BLaER1 treated with 17β-estradiol and CSF1 and Interleukin-3, amounts not matched to agents 10 nM and 100 nM (cell line): ENCODE results near the gene CDH4.
A peak's percentile ranks its signal among the peaks of the same experiment; 100 is the strongest.

Source experiments
- H3K27ac ChIP-seq, 11 experiments: shearing (Covaris generic); formaldehyde crosslinking; 2 replicates each; pipeline ENCODE4 v1.8.1; 2022
- H3K27me3 ChIP-seq, 11 experiments: shearing (Covaris generic); formaldehyde crosslinking; 2 replicates each; pipeline ENCODE4 v1.8.1; 2022
- H3K36me3 ChIP-seq, 11 experiments: shearing (Covaris generic); formaldehyde crosslinking; 2 replicates each; pipeline ENCODE4 v1.8.1; 2022
- H3K4me1 ChIP-seq, 10 experiments: shearing (Covaris generic); formaldehyde crosslinking; 2 replicates each; pipeline ENCODE4 v1.8.1; 2022
- H3K4me2 ChIP-seq, 11 experiments: shearing (Covaris generic); formaldehyde crosslinking; 2 replicates each; pipeline ENCODE4 v1.8.1; 2022
- H3K4me3 ChIP-seq, 10 experiments: shearing (Covaris generic); formaldehyde crosslinking; 2 replicates each; pipeline ENCODE4 v1.8.1; 2022
- H3K9ac ChIP-seq, 11 experiments: shearing (Covaris generic); formaldehyde crosslinking; 2 replicates each; pipeline ENCODE4 v1.8.1; 2022
- H3K9me3 ChIP-seq, 11 experiments: shearing (Covaris generic); formaldehyde crosslinking; replicated peaks in 1 of 11; 2 replicates each; pipeline ENCODE4 v1.8.1; 2022
- H4K20me1 ChIP-seq, 11 experiments: shearing (Covaris generic); formaldehyde crosslinking; 2 replicates each; pipeline ENCODE4 v1.8.1; 2022
- Cebpa-rat ChIP-seq, 11 experiments: shearing (Covaris generic); IDR thresholded peaks; 2 replicates each; pipeline ENCODE4 v1.8.1; 2022

CDH4 gene

GRCh38 chr20:61322151-61322865 is 70.2 kb downstream of the CDH4 start:
- Histone ChIP-seq H3K36me3 (no peaks in the 10 kb centered on the region), H3K4me2 (no peak overlapping the region; a peak in 1 of 22 replicates), H3K27ac (no peak overlapping the region), H3K4me1 (peaks cover 0 to 21% (median 12%) of the 10 kb centered on the region in 10 experiments; a peak in 14 of 20 replicates), H4K20me1 (0 out of 22 replicates have a peak, but pooled peaks cover 0 to 7% (median 0%) of the 10 kb centered on the region in 11 experiments), H3K27me3 (no peaks in the 10 kb centered on the region), H3K9me3 (no peaks in the 10 kb centered on the region), H3K9ac (no peak overlapping the region), H3K4me3 (no peak overlapping the region)
- TF ChIP-seq Cebpa-rat (IDR thresholded peaks at IDR 0.05) = no peak

DNA sequence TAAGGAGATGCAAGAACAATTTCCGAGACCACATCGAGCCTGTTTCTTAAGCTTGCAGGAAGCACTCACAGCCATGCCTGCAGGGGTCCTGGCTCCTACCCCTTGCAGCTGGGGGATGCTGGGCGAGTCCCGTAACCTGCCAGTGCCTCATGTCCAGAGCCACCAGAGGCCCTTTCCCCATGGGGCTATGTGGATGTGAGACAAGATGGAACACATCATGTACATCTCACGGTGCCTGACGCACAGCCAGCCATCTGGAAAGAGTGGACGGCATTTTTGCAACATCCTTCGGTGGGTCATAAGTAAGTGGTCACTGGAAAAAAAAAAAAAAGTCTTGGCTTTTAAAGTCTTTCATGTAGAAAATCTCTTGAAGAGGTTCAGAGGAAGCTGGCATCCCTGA is 72.8 kb downstream of the CDH4 start:
- H3K4me3 ChIP-seq = no peak overlapping the region
- no peak overlapping the region for H3K27ac ChIP-seq
- no peaks in the 10 kb centered on the region for H3K27me3 ChIP-seq
- no peaks in the 10 kb centered on the region for H3K36me3 ChIP-seq
- H3K9ac ChIP-seq = no peak overlapping the region
- TF ChIP-seq Cebpa-rat (IDR thresholded peaks at IDR 0.05) = no peak
- peaks cover 0 to 20% (median 12%) of the 10 kb centered on the region in 10 experiments; a peak in 14 of 20 replicates for H3K4me1 ChIP-seq
- H4K20me1 ChIP-seq = peaks cover 0 to 7% (median 0%) of the 10 kb centered on the region in 11 experiments; a peak in 2 of 22 replicates
- H3K9me3 ChIP-seq = no peaks in the 10 kb centered on the region
- no peak overlapping the region for H3K4me2 ChIP-seq

DNA sequence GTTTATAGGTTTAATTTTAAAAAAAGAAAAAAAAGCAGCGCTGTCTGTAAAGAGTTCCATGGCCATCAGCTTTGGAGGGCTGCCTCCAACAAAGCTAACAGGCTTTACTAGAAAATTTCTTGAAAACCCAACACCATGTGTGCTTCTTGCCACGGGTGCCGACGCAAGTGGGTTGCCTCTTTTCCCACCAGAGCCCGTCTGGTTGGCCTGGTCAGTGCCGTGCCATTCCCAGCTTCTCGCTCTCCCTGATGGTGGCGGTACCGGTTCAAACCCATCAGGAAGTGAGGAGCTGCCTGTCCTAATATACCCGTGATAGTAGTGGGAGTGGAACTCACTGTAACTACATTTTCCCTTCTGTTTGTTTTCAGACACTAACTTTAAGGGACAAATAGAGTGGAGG is 73.7 kb downstream of the CDH4 start:
- no peak for TF ChIP-seq Cebpa-rat (IDR thresholded peaks at IDR 0.05)
- Histone ChIP-seq H3K9ac (no peak overlapping the region), H4K20me1 (peaks cover 0 to under 1% (median 0%) of the 10 kb centered on the region in 11 experiments; a peak in 2 of 22 replicates), H3K36me3 (no peaks in the 10 kb centered on the region), H3K4me1 (peaks cover 0 to 11% (median 4%) of the 10 kb centered on the region in 10 experiments; a peak in 13 of 20 replicates), H3K27me3 (no peaks in the 10 kb centered on the region), H3K9me3 (no peaks in the 10 kb centered on the region), H3K4me3 (no peak overlapping the region), H3K4me2 (no peak overlapping the region), H3K27ac (no peak overlapping the region)

DNA sequence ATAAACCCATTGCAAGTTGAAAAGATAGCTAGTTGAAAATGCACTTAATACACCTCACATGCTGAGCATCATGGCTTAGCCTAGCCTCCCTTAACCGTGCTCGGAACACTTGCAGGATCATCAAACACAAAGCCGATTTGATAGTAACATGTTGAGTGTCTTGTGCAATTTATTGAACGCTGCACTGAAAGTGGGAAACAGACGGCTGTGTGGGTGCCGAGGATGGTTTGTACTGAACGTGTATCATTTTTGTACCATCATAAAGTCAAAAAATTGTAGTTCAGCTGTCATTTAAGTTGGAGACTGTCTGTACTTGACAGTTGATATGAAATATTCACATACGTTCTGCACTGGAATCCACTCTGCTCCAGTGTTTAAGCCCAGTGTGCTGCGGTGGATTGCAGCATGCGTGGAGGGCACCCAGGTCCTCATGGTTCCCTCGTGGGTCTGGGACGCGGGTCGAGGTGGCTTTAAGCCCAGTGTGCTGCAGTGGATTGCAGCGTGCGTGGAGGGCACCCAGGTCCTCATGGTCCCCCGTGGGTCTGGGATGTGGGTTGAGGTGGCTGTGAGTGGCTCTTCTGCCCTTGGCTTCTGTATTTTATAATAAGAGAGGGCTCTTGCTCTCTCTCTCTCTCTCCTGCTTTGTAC is 77.0 kb downstream of the CDH4 start:
- no peak for TF ChIP-seq Cebpa-rat (IDR thresholded peaks at IDR 0.05)
- H3K27me3 ChIP-seq = no peaks in the 10 kb centered on the region
- no peak overlapping the region for H3K4me2 ChIP-seq
- peaks cover 0 to 7% (median 0%) of the 10 kb centered on the region in 11 experiments; a peak in 3 of 22 replicates for H4K20me1 ChIP-seq
- H3K4me3 ChIP-seq = no peak overlapping the region
- H3K36me3 ChIP-seq = no peaks in the 10 kb centered on the region
- peaks cover 24 to 32% (median 26%) of the 10 kb centered on the region in 10 experiments for H3K4me1 ChIP-seq
- H3K9me3 ChIP-seq = no peaks in the 10 kb centered on the region
- no peak overlapping the region for H3K9ac ChIP-seq
- no peak overlapping the region for H3K27ac ChIP-seq

DNA sequence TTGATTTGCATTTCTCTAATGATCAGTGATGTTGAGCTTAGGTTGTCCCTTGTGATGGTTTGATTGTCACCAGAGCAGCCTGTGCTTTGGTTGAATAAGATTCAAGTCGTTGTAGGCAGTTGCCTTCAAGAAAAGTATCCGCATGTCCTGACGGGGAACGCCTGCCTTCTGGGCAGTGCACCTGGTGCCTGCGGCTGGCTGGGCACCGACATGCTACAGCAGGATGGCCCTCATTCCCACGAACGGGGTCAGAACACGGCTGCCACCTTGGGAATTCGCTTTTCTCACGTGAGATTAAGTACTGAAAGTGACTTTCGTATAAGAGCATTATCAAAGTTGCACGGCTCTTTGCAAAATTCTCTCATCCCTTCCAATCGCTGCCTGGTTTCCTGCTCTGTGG is 78.4 kb downstream of the CDH4 start:
- H3K27ac ChIP-seq = no peak overlapping the region
- peaks cover 26 to 35% (median 31%) of the 10 kb centered on the region in 10 experiments for H3K4me1 ChIP-seq
- no peak overlapping the region for H3K9ac ChIP-seq
- no peak for TF ChIP-seq Cebpa-rat (IDR thresholded peaks at IDR 0.05)
- H3K4me2 ChIP-seq = no peak overlapping the region
- no peaks in the 10 kb centered on the region for H3K27me3 ChIP-seq
- no peaks in the 10 kb centered on the region for H3K36me3 ChIP-seq
- no peaks in the 10 kb centered on the region for H3K9me3 ChIP-seq
- H3K4me3 ChIP-seq = no peak overlapping the region
- H4K20me1 ChIP-seq = peaks cover 0 to 7% (median 0%) of the 10 kb centered on the region in 11 experiments; a peak in 3 of 22 replicates

DNA sequence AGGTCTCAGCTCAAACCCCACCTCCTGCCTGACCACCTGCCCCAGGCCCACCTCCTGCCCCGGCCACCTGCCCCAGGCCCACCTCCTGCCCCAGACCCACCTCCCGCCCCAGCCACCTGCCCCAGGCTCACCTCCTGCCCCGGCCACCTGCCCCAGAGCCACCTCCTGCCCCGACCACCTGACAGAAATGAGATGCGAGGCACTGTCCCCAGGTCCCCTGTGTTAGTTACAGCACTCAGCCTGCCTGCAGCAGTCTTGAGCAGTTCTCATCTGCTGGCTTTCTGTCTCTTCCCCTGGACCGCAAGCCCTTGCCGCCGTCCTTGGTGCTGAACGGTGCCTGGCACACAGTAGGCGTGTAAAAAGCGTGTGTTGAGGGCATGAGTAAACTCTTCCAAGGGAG is 79.5 kb downstream of the CDH4 start:
- no peaks in the 10 kb centered on the region for H3K36me3 ChIP-seq
- TF ChIP-seq Cebpa-rat (IDR thresholded peaks at IDR 0.05) = no peak
- peaks cover 0 to 7% (median 0%) of the 10 kb centered on the region in 11 experiments; a peak in 3 of 22 replicates for H4K20me1 ChIP-seq
- no peaks in the 10 kb centered on the region for H3K9me3 ChIP-seq
- H3K27me3 ChIP-seq = no peaks in the 10 kb centered on the region
- H3K4me1 ChIP-seq = peaks cover 26 to 36% (median 31%) of the 10 kb centered on the region in 10 experiments
- H3K4me3 ChIP-seq = no peak overlapping the region
- H3K4me2 ChIP-seq = peak overlapping the region; percentile 76 to 95 (median 87); a peak in 21 of 22 replicates
- H3K27ac ChIP-seq = peak overlapping the region in 9 of 11 experiments; percentile 47 to 73 (median 61); a peak in 17 of 22 replicates
- H3K9ac ChIP-seq = peak overlapping the region in 4 of 11 experiments; percentile 36 to 66 (median 50); a peak in 5 of 22 replicates

DNA sequence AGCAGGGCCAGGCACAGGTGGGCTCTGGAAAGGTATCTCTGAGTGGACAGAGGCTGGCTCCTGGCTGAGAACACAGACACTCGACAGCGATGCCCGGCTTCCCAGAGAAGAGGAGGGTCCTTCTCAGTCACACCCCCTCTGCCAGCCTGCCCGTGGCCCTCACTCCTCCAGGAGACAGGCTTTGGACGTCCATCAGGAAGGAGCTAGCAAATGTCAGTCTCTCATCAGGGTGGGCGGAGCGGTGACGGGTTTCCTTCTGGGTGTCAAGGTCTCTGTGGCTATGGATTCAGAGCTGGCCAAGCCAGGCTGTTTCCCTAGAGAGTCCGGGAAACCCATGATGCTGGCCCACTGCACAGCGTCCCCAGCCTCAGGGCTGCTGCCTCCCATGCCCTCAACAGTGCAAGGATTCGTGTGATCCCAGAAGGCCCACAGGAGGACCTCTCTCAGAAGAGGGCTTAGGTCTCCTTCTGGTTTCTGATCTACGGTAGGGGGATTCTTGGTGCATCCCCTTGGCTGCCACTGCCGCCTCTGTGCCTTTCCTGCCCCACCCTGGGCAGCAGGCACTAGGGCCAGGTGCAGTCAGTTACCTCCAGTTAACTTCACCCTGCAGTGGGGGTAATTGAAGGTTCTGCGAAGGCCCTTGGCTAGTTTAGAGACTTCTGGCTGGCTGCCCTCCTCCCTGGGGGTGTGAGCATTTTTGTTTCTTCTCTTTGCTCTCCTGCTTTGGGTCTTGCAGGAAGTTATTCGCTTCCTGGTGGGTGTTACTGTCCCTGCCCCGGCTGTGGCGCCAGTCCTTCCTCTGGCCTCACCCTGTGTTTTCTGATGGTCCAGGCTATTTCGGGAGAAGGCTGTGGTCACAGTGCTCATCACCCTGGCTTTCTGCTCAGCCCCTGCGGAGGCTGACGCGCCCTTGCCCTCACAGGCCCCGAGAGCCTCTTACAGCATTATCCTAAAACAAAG is 80.2 kb downstream of the CDH4 start:
- Histone ChIP-seq H4K20me1 (peaks cover 0 to 7% (median 0%) of the 10 kb centered on the region in 11 experiments; a peak in 3 of 22 replicates), H3K9me3 (no peaks in the 10 kb centered on the region), H3K36me3 (no peaks in the 10 kb centered on the region), H3K4me1 (peaks cover 26 to 36% (median 31%) of the 10 kb centered on the region in 10 experiments), H3K4me2 (peak overlapping the region; percentile 76 to 95 (median 87)), H3K9ac (peak overlapping the region in 8 of 11 experiments; percentile 36 to 66 (median 56); a peak in 17 of 22 replicates), H3K27ac (peak overlapping the region in 9 of 11 experiments; percentile 47 to 73 (median 61); a peak in 19 of 22 replicates), H3K4me3 (peak overlapping the region in 7 of 10 experiments; percentile 3 to 53 (median 40); a peak in 11 of 20 replicates), H3K27me3 (no peaks in the 10 kb centered on the region)
- no peak for TF ChIP-seq Cebpa-rat (IDR thresholded peaks at IDR 0.05)

GRCh38 chr20:61333484-61334108 is 81.5 kb downstream of the CDH4 start:
- Histone ChIP-seq H3K9me3 (no peaks in the 10 kb centered on the region), H3K27ac (peak overlapping the region in 8 of 11 experiments; percentile 28 to 73 (median 59); a peak in 12 of 22 replicates), H3K9ac (peak overlapping the region in 5 of 11 experiments; percentile 31 to 61 (median 44); a peak in 3 of 22 replicates), H3K36me3 (no peaks in the 10 kb centered on the region), H3K4me1 (peaks cover 26 to 36% (median 31%) of the 10 kb centered on the region in 10 experiments), H3K4me2 (peak overlapping the region; percentile 76 to 95 (median 87)), H4K20me1 (peaks cover 0 to 7% (median 0%) of the 10 kb centered on the region in 11 experiments; a peak in 3 of 22 replicates), H3K27me3 (no peaks in the 10 kb centered on the region), H3K4me3 (0 out of 20 replicates have a peak overlapping the region, but pooled peaks of 1 of the 10 experiments have one; percentile 41)
- no peak for TF ChIP-seq Cebpa-rat (IDR thresholded peaks at IDR 0.05)
